Stimulated activated CD8-positive, alpha-beta memory T cell treated with anti-CD3 and anti-CD28 coated beads, Interleukin-7, amount 100 ng/mL, for 24 hours (primary cell): ENCODE data around the gene MPZL1.
A peak's percentile ranks its signal among the peaks of the same experiment; 100 is the strongest.
"Not testable (repeated sequence)": the region's sequence is repeated elsewhere in the genome, so short reads cannot be mapped to it uniquely, and the experiment has no call there.

Experiments used
- DNase-seq: peaks from one replicate; pipeline ENCODE4 v3.0.0-alpha.2; 2020; ENCODE audit warnings: low read depth

The MPZL1 gene

GRCh38 chr1:167781558-167781957 is 59.8 kb downstream of the MPZL1 start:
- DNase-seq, result no peak

GRCh38 chr1:167782946-167783345 is 61.2 kb downstream of the MPZL1 start:
- no peak for DNase-seq

- no peak for DNase-seq
Observed at GRCh38 chr1:167784876-167785550, 63.2 kb downstream of the MPZL1 start.

- DNase-seq, result no peak
Observed at GRCh38 chr1:167786502-167786901, 64.7 kb downstream of the MPZL1 start.

- no peak for DNase-seq
Observed at GRCh38 chr1:167789501-167789900, 67.7 kb downstream of the MPZL1 start.

- DNase-seq, result no peak
Observed at GRCh38 chr1:167790117-167790516, 68.3 kb downstream of the MPZL1 start.

- DNase-seq, result no peak
Observed at GRCh38 chr1:167791281-167792187, 69.8 kb downstream of the MPZL1 start.

GRCh38 chr1:167792188-167792565 is 70.4 kb downstream of the MPZL1 start:
- DNase-seq, result no peak

GRCh38 chr1:167794043-167794442 is 72.3 kb downstream of the MPZL1 start:
- no peak for DNase-seq

- DNase-seq, result no peak
Observed at GRCh38 chr1:167795810-167796740, 74.3 kb downstream of the MPZL1 start.

GRCh38 chr1:167797015-167797414 is 75.2 kb downstream of the MPZL1 start:
- DNase-seq, result no peak

- DNase-seq, result no peak
Observed at GRCh38 chr1:167798952-167799351, 77.2 kb downstream of the MPZL1 start.

- DNase-seq, result no peak
Observed at GRCh38 chr1:167799747-167800146, 78.0 kb downstream of the MPZL1 start.

- DNase-seq, result no peak
Observed at GRCh38 chr1:167800251-167800650, 78.5 kb downstream of the MPZL1 start.

- DNase-seq, result no peak
Observed at GRCh38 chr1:167802235-167802634, 80.5 kb downstream of the MPZL1 start.

GRCh38 chr1:167803358-167804207 is 81.8 kb downstream of the MPZL1 start:
- DNase-seq, result peak; percentile 78

GRCh38 chr1:167805041-167805556 is 83.3 kb downstream of the MPZL1 start:
- DNase-seq, result no peak

- not testable (repeated sequence) for DNase-seq
Observed at GRCh38 chr1:167806235-167806634, 84.5 kb downstream of the MPZL1 start.

GRCh38 chr1:167806676-167807075 is 84.9 kb downstream of the MPZL1 start:
- not testable (repeated sequence) for DNase-seq

- DNase-seq, result no peak
Observed at GRCh38 chr1:167808104-167808503, 86.3 kb downstream of the MPZL1 start.

- DNase-seq, result no peak
Observed at GRCh38 chr1:167808690-167809089, 86.9 kb downstream of the MPZL1 start.
